Inflammatory macrophage treated with lipopolysaccharide for 4 hours (primary cell): ENCODE measurements around the gene CEMP1.
"Not testable (repeated sequence)": the region's sequence is repeated elsewhere in the genome, so short reads cannot be mapped to it uniquely, and the experiment has no call there.

ENCODE experiments used
- DNase-seq: peaks from one replicate; pipeline ENCODE4 v3.0.0-alpha.2; 2020

CEMP1 gene

GRCh38 chr16:2534335-2534734, 3.1 kb upstream of the CEMP1 start:
- not testable (repeated sequence) for DNase-seq

- no peak for DNase-seq
Measured at GRCh38 chr16:2533912-2534311, 2.7 kb upstream of the CEMP1 start.

- DNase-seq: not testable (repeated sequence)
Measured at GRCh38 chr16:2533142-2533755, 2.0 kb upstream of the CEMP1 start.

- DNase-seq: peak; percentile 76
Measured at GRCh38 chr16:2532494-2533141, 1.4 kb upstream of the CEMP1 start.

- DNase-seq: peak; percentile 99
Measured at GRCh38 chr16:2531696-2532493, 687 bp upstream of the CEMP1 start.

- no peak for DNase-seq
Measured at GRCh38 chr16:2530629-2531318, 434 bp downstream of the CEMP1 start.

- DNase-seq: no peak
Measured at GRCh38 chr16:2529961-2530628, 1.1 kb downstream of the CEMP1 start.

- DNase-seq: no peak
Measured at GRCh38 chr16:2529061-2529931, 1.9 kb downstream of the CEMP1 start.

- DNase-seq: no peak
Measured at GRCh38 chr16:2528161-2529060, 2.8 kb downstream of the CEMP1 start.

GRCh38 chr16:2527784-2528100, 3.5 kb downstream of the CEMP1 start:
- no peak for DNase-seq

- DNase-seq: no peak
Measured at GRCh38 chr16:2527071-2527783, 4.0 kb downstream of the CEMP1 start.

- DNase-seq: no peak
Measured at GRCh38 chr16:2526135-2526534, 5.1 kb downstream of the CEMP1 start.

- no peak for DNase-seq
Measured at GRCh38 chr16:2524339-2524938, 6.8 kb downstream of the CEMP1 start.

GRCh38 chr16:2523801-2524231, 7.4 kb downstream of the CEMP1 start:
- DNase-seq: no peak

- DNase-seq: peak; percentile 38
Measured at GRCh38 chr16:2520784-2521531, 10.2 kb downstream of the CEMP1 start.

- DNase-seq: peak; percentile 93
Measured at GRCh38 chr16:2520097-2520783, 11.0 kb downstream of the CEMP1 start, which contains the start of gene AMDHD2. TSS of gene AMDHD2 (plus strand) at chr16:2520371. CDS start at chr16:2520459, 88 bp downstream.

- DNase-seq: no peak
Measured at GRCh38 chr16:2519711-2520080, 11.5 kb downstream of the CEMP1 start.
